HepG2 (cell line): ENCODE data around the gene LST1. TPM values are rescaled to one million over a fixed set of nuclear protein-coding genes. Genes with fewer than 3 reads are reported as not detected.

Experiments used
- AKAP8 ChIP-seq: sonication (generic); formaldehyde crosslinking; IDR thresholded peaks from 2 replicates; pipeline ENCODE4 v1.5.1; 2020; ENCODE audit warnings: mild to moderate bottlenecking, missing genetic modification reagents
- ETV6 ChIP-seq: sonication (generic); formaldehyde crosslinking; conservative IDR thresholded peaks from 2 replicates; pipeline ENCODE4 v1.4.0; 2020; ENCODE audit warnings: missing genetic modification reagents
- GABPA ChIP-seq, 2 experiments: IDR thresholded peaks; 2 replicates each; pipeline ENCODE4 v1.6.1; 2011 to 2016; ENCODE audit warnings: low read depth in 2 of 2, low read length in 1 of 2, missing biosample characterization in 1 of 2, missing genetic modification characterization in 1 of 2
- MTA1 ChIP-seq: sonication (generic); formaldehyde crosslinking; IDR thresholded peaks from 2 replicates; pipeline ENCODE4 v1.4.0; 2020; ENCODE audit warnings: missing genetic modification reagents, mild to moderate bottlenecking, borderline replicate concordance
- NCOA2 ChIP-seq: sonication (generic); formaldehyde crosslinking; IDR thresholded peaks from 2 replicates; pipeline ENCODE4 v1.8.0; 2022; ENCODE audit warnings: inconsistent platforms
- NR1H2 ChIP-seq: sonication (generic); formaldehyde crosslinking; IDR thresholded peaks from 2 replicates; pipeline ENCODE4 v1.8.1; 2022; ENCODE audit warnings: low read depth, missing genetic modification reagents, borderline replicate concordance
- PITX1 ChIP-seq: sonication (generic); formaldehyde crosslinking; IDR thresholded peaks from 2 replicates; pipeline ENCODE4 v1.5.1; 2020; ENCODE audit warnings: mild to moderate bottlenecking, missing genetic modification reagents
- RBAK ChIP-seq: sonication (generic); formaldehyde crosslinking; IDR thresholded peaks from 2 replicates; pipeline ENCODE4 v1.5.1; 2020; ENCODE audit warnings: mild to moderate bottlenecking, missing genetic modification reagents
- REPIN1 ChIP-seq: sonication (generic); formaldehyde crosslinking; IDR thresholded peaks from 2 replicates; pipeline ENCODE4 v1.8.0; 2022; ENCODE audit warnings: missing genetic modification reagents, low read depth, mild to moderate bottlenecking, borderline replicate concordance
- SP140L ChIP-seq: sonication (generic); formaldehyde crosslinking; IDR thresholded peaks from 2 replicates; pipeline ENCODE4 v1.4.0; 2020; ENCODE audit warnings: missing genetic modification reagents, borderline replicate concordance
- SPEN ChIP-seq: sonication (generic); formaldehyde crosslinking; IDR thresholded peaks from 2 replicates; pipeline ENCODE4 v1.5.1; 2020; ENCODE audit warnings: low read depth, mild to moderate bottlenecking, missing genetic modification reagents
- TAF15 ChIP-seq: fragments of 200-400 bp; formaldehyde crosslinking; IDR thresholded peaks from one replicate; pipeline ENCODE4 v1.6.1; 2018; ENCODE audit warnings: mild to moderate bottlenecking, low read depth, low read length; ENCODE audit not compliant: poor library complexity, severe bottlenecking
- TMF1 ChIP-seq: sonication (generic); formaldehyde crosslinking; IDR thresholded peaks from 2 replicates; pipeline ENCODE4 v1.8.1; 2022; ENCODE audit warnings: low read depth, missing genetic modification reagents
- ZBTB1 ChIP-seq: sonication (generic); formaldehyde crosslinking; IDR thresholded peaks from 2 replicates; pipeline ENCODE4 v1.4.0; 2020; ENCODE audit warnings: missing genetic modification reagents, borderline replicate concordance
- ZC3H4 ChIP-seq: sonication (generic); formaldehyde crosslinking; IDR thresholded peaks from 2 replicates; pipeline ENCODE4 v1.4.0; 2020; ENCODE audit warnings: missing genetic modification reagents, borderline replicate concordance
- ZNF230 ChIP-seq: sonication (generic); formaldehyde crosslinking; IDR thresholded peaks from 2 replicates; pipeline ENCODE4 v1.4.0; 2020; ENCODE audit warnings: mild to moderate bottlenecking, missing genetic modification reagents
- ZNF644 ChIP-seq: IDR thresholded peaks from 2 replicates; pipeline ENCODE4 v1.6.1; 2016; ENCODE audit warnings: low read depth
- ZNF709 ChIP-seq: sonication (generic); formaldehyde crosslinking; IDR thresholded peaks from 2 replicates; pipeline ENCODE4 v1.5.0; 2020; ENCODE audit warnings: mild to moderate bottlenecking, missing genetic modification reagents
- ZNF839 ChIP-seq: sonication (generic); formaldehyde crosslinking; IDR thresholded peaks from 2 replicates; pipeline ENCODE4 v1.4.0; 2020; ENCODE audit warnings: missing genetic modification reagents, mild to moderate bottlenecking, borderline replicate concordance
- polyA plus RNA-seq, 8 experiments: library from polyadenylated mRNA; depleted of rRNA in 3 of 8; stranded (reverse) in 7 of 8; unstranded in 1 of 8; fragments of >200 nt; fragmentation: Illumina TruSeq in 4 of 8; extraction: Trizol in 4 of 8; gene quantifications; 2 replicates each; pipeline versions ENCODE4 v1.2.1 to v1.2.3, GENCODE V29; 2011 to 2016; ENCODE audit warnings: low read depth in 4 of 8, missing spikeins in 1 of 8, mixed read lengths in 1 of 8; ENCODE audit not compliant: insufficient read depth in 1 of 8
- total RNA-seq, 5 experiments: library from RNA; depleted of rRNA; stranded (reverse); fragments of >200 nt; fragmentation: Illumina TruSeq; extraction: Trizol; gene quantifications; 2 replicates each; pipeline ENCODE4 v1.2.3, GENCODE V29; 2016; ENCODE audit warnings: low read depth in 1 of 5
- TF ChIP-seq, protein P1 (sequence below): sonication (generic); formaldehyde crosslinking; IDR thresholded peaks from 2 replicates; pipeline ENCODE4 v1.4.0; 2020; ENCODE audit warnings: missing genetic modification reagents, borderline replicate concordance
- TF ChIP-seq, protein P2 (sequence below): IDR thresholded peaks from 2 replicates; pipeline ENCODE4 v1.6.1; 2016; ENCODE audit warnings: low read depth, control low read depth
- TF ChIP-seq, protein P3 (sequence below): sonication (generic); formaldehyde crosslinking; IDR thresholded peaks from 2 replicates; pipeline ENCODE4 v1.4.0; 2020; ENCODE audit warnings: mild to moderate bottlenecking, missing genetic modification reagents, borderline replicate concordance
- TF ChIP-seq, protein P4 (sequence below): IDR thresholded peaks from 2 replicates; pipeline ENCODE4 v1.6.1; 2016; ENCODE audit warnings: mild to moderate bottlenecking, missing biosample characterization, missing genetic modification reagents

The LST1 gene
- total and polyA plus RNA-seq, 2 of the 13 experiments (the other 11 are each of a cell fraction or from before 2014, with no cell fraction given) = not detected

DNA sequence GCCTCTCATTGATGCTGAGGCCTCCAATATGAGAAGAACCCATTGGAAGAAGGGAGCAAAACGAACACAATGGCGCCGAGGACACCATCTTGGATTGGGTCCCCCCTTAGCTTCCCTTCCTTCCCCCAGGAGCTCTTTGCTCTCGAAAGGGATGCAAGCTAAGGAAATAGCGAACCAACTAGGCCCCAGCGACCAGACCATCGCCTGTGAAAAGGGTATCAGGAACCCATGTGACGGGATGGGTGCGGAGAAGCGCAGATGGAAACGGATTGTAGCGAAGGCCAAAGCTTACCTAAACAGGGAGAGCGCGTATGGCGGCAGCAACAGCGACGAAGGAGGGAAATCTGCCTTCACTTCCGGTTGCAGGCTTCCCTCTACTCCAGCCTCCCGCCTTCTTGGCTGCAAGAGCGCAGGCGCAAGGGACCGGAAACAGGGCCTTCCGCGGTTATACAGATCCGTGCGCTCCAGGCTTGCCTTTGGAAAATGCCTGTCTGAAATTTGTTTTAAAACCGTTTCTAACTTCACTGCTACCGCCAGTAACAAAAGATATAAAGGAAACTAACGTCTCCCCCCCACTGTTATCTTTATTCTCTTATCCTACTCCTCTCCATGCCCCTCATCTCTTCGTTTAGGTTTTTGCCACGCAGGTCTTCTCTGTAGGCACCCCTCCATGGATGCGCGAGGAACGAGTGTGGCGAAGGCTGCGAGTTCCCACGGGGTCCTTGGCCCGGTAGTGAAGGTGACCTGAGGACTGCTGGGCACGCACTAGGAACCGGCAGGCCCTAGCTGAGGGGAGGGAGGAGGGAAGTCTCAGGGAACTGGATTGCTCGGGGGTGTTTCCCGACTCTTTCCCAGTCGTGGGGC lies 44.2 kb upstream of the LST1 start, which contains the start of gene DDX39B (continued):
- TF ChIP-seq, protein P1, sequence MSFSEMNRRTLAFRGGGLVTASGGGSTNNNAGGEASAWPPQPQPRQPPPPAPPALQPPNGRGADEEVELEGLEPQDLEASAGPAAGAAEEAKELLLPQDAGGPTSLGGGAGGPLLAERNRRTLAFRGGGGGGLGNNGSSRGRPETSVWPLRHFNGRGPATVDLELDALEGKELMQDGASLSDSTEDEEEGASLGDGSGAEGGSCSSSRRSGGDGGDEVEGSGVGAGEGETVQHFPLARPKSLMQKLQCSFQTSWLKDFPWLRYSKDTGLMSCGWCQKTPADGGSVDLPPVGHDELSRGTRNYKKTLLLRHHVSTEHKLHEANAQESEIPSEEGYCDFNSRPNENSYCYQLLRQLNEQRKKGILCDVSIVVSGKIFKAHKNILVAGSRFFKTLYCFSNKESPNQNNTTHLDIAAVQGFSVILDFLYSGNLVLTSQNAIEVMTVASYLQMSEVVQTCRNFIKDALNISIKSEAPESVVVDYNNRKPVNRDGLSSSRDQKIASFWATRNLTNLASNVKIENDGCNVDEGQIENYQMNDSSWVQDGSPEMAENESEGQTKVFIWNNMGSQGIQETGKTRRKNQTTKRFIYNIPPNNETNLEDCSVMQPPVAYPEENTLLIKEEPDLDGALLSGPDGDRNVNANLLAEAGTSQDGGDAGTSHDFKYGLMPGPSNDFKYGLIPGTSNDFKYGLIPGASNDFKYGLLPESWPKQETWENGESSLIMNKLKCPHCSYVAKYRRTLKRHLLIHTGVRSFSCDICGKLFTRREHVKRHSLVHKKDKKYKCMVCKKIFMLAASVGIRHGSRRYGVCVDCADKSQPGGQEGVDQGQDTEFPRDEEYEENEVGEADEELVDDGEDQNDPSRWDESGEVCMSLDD (CRISPR knock-in tag) = 0 out of 2 replicates have a peak, but pooled peaks have one; percentile 49
- TF ChIP-seq NCOA2 (CRISPR knock-in tag) (peak; percentile 50), AKAP8 (CRISPR knock-in tag) (peak; percentile 79), ZC3H4 (CRISPR knock-in tag) (0 out of 2 replicates have a peak, but pooled peaks have one; percentile 60), ZNF839 (peak; percentile 96), ZNF709 (peak; percentile 93), SPEN (CRISPR knock-in tag) (peak; percentile 100), TMF1 (CRISPR knock-in tag) (peak; percentile 43), TAF15 (no peak), GABPA (IDR thresholded peaks at IDR 0.05; ENCODE audit: low read depth, low read length) (peak; percentile 82), GABPA (CRISPR knock-in tag; IDR thresholded peaks at IDR 0.05; ENCODE audit: low read depth) (peak; percentile 97), SP140L (CRISPR knock-in tag) (no peak), ZBTB1 (CRISPR knock-in tag) (0 out of 2 replicates have a peak, but pooled peaks have one; percentile 52), ETV6 (CRISPR knock-in tag) (peak; percentile 48), NR1H2 (no peak), PITX1 (peak; percentile 92), RBAK (no peak), ZNF644 (CRISPR knock-in tag) (peak; percentile 80; the same call in 1 of the 2 replicates), MTA1 (no peak; the same call in 1 of the 2 replicates), ZNF230 (CRISPR knock-in tag) (peak; percentile 21; the same call in 1 of the 2 replicates), REPIN1 (CRISPR knock-in tag) (no peak)
- TF ChIP-seq, protein P2, sequence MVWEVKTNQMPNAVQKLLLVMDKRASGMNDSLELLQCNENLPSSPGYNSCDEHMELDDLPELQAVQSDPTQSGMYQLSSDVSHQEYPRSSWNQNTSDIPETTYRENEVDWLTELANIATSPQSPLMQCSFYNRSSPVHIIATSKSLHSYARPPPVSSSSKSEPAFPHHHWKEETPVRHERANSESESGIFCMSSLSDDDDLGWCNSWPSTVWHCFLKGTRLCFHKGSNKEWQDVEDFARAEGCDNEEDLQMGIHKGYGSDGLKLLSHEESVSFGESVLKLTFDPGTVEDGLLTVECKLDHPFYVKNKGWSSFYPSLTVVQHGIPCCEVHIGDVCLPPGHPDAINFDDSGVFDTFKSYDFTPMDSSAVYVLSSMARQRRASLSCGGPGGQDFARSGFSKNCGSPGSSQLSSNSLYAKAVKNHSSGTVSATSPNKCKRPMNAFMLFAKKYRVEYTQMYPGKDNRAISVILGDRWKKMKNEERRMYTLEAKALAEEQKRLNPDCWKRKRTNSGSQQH = no peak; the same call in 1 of the 2 replicates
- TF ChIP-seq, protein P3, sequence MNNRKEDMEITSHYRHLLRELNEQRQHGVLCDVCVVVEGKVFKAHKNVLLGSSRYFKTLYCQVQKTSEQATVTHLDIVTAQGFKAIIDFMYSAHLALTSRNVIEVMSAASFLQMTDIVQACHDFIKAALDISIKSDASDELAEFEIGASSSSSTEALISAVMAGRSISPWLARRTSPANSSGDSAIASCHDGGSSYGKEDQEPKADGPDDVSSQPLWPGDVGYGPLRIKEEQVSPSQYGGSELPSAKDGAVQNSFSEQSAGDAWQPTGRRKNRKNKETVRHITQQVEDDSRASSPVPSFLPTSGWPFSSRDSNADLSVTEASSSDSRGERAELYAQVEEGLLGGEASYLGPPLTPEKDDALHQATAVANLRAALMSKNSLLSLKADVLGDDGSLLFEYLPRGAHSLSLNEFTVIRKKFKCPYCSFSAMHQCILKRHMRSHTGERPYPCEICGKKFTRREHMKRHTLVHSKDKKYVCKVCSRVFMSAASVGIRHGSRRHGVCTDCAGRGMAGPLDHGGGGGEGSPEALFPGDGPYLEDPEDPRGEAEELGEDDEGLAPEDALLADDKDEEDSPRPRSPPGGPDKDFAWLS (CRISPR knock-in tag) = no peak
- TF ChIP-seq, protein P4, sequence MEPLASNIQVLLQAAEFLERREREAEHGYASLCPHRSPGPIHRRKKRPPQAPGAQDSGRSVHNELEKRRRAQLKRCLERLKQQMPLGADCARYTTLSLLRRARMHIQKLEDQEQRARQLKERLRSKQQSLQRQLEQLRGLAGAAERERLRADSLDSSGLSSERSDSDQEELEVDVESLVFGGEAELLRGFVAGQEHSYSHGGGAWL (CRISPR knock-in tag) = peak; percentile 94; the same call in 1 of the 2 replicates
